Measurements from ENCODE around the gene TNRC18.

The TNRC18 gene

GRCh38 chr7:5303061-5303460, 120.6 kb downstream of the TNRC18 start (continued):
- TF ChIP-seq PRDM2 (tag by site-specific recombination; IDR thresholded peaks at IDR 0.05; ENCODE audit: borderline replicate concordance) (no peak), ZIC2 (tag by site-specific recombination; IDR thresholded peaks at IDR 0.05) (no peak)

GRCh38 chr7:5302577-5302976, 121.1 kb downstream of the TNRC18 start:
- CTCF ChIA-PET = no interaction called here
- Histone ChIP-seq H3K27ac (ENCODE audit: extremely low read depth, low read depth, low read length) (no peak overlapping the region), H3K4me3 (ENCODE audit: low read depth, low read length) (no peak overlapping the region), H3K9me3 (ENCODE audit: control insufficient read depth, insufficient read depth, low read depth, low read length) (no peaks in the 10 kb centered on the region), H3K36me3 (ENCODE audit: control insufficient read depth in 2 of 2, insufficient read depth in 1 of 2, low read length in 2 of 2) (peaks cover 0 to 2% of the 10 kb centered on the region in 2 experiments; a peak in 2 of 3 replicates), H3K4me1 (ENCODE audit: control insufficient read depth, insufficient read depth, low read length) (no peaks in the 10 kb centered on the region)
- TF ChIP-seq EGR2 (tag by site-specific recombination; IDR thresholded peaks at IDR 0.05; ENCODE audit: low read depth) = no peak
- no peak for TF ChIP-seq ZBTB1 (tag by site-specific recombination; IDR thresholded peaks at IDR 0.05)
- TF ChIP-seq ZNF501 (tag by site-specific recombination; IDR thresholded peaks at IDR 0.05) = no peak
- TF ChIP-seq PRDM6 (tag by site-specific recombination; IDR thresholded peaks at IDR 0.05) = no peak
- no peak for TF ChIP-seq ZNF621 (tag by site-specific recombination; IDR thresholded peaks at IDR 0.05)
- no peak for TF ChIP-seq ZNF211 (tag by site-specific recombination; IDR thresholded peaks at IDR 0.05; ENCODE audit: low read depth)
- TF ChIP-seq ZNF548 (tag by site-specific recombination; IDR thresholded peaks at IDR 0.05) = no peak
- TF ChIP-seq ZNF521 (tag by site-specific recombination; IDR thresholded peaks at IDR 0.05) = no peak
- no peak for TF ChIP-seq ELK4 (IDR thresholded peaks at IDR 0.05; ENCODE audit: borderline replicate concordance, low read depth, low read length)
- POLR2A ChIA-PET = no interaction called here

- Histone ChIP-seq H3K4me3 (ENCODE audit: low read depth, low read length) (no peak overlapping the region), H3K27ac (ENCODE audit: extremely low read depth, low read depth, low read length) (no peak overlapping the region), H3K36me3 (ENCODE audit: control insufficient read depth in 2 of 2, insufficient read depth in 1 of 2, low read length in 2 of 2) (no peaks in the 10 kb centered on the region; a peak in 1 of 3 replicates), H3K9me3 (ENCODE audit: control insufficient read depth, insufficient read depth, low read depth, low read length) (no peaks in the 10 kb centered on the region), H3K4me1 (ENCODE audit: control insufficient read depth, insufficient read depth, low read length) (no peaks in the 10 kb centered on the region)
- POLR2A ChIA-PET = no interaction called here
- CTCF ChIA-PET = no interaction called here
- TF ChIP-seq SCRT2 (tag by site-specific recombination; IDR thresholded peaks at IDR 0.05) (no peak), ZSCAN23 (tag by site-specific recombination; IDR thresholded peaks at IDR 0.05) (no peak), TCF7L2 (IDR thresholded peaks at IDR 0.05; ENCODE audit: borderline replicate concordance, low read depth, low read length) (no peak), ZNF544 (tag by site-specific recombination; IDR thresholded peaks at IDR 0.05) (no peak), ZNF24 (tag by site-specific recombination; IDR thresholded peaks at IDR 0.05) (no peak), ZNF596 (tag by site-specific recombination; IDR thresholded peaks at IDR 0.05) (no peak), ZNF404 (tag by site-specific recombination; IDR thresholded peaks at IDR 0.05) (no peak), TRIM28 (IDR thresholded peaks at IDR 0.05; ENCODE audit: borderline replicate concordance, low read length) (no peak), ZNF518A (tag by site-specific recombination; conservative IDR thresholded peaks at IDR 0.05; ENCODE audit: low read depth) (no peak), ZNF37A (tag by site-specific recombination; IDR thresholded peaks at IDR 0.05) (no peak), ZNF629 (tag by site-specific recombination; IDR thresholded peaks at IDR 0.05) (no peak)
Measured at GRCh38 chr7:5300366-5300765, 123.3 kb downstream of the TNRC18 start.

Measured in HEK293 (cell line).